Gastrocnemius medialis (tissue), 4 donors: Measurements from ENCODE around the gene C15orf62. TPM values are rescaled to one million over a fixed set of nuclear protein-coding genes. Genes with fewer than 3 reads are reported as not detected.

Source experiments
- ATAC-seq, 2 donors: fragments of 150-250 bp; one replicate each; pipeline ENCODE4 v1.9.1; 2016
- DNase-seq, 2 donors: peaks; one replicate each; pipeline ENCODE4 v3.0.0-alpha.2; 2019
- H3K27ac ChIP-seq, 4 donors: fragments of 200-600 bp; sonication (generic); 1 replicate in 1 of 4; 2 replicates in 3 of 4; pipeline ENCODE4 v1.5.1; 2016 to 2018; ENCODE audit warnings: mild to moderate bottlenecking in 2 of 4, moderate library complexity in 1 of 4
- H3K27me3 ChIP-seq, 3 donors: fragments of 200-600 bp; sonication (generic) in 2 of 3; 1 replicate in 1 of 3; 2 replicates in 2 of 3; pipeline versions ENCODE4 v1.5.1 to v1.6.0; 2016 to 2019; ENCODE audit warnings: mild to moderate bottlenecking in 1 of 3, moderate library complexity in 1 of 3
- H3K36me3 ChIP-seq, 2 donors: fragments of 200-600 bp; sonication (generic) in 1 of 2; one replicate each; pipeline ENCODE4 v1.5.1; 2017 to 2018
- H3K4me1 ChIP-seq, 2 donors: fragments of 200-600 bp; sonication (generic) in 1 of 2; one replicate each; pipeline ENCODE4 v1.5.1; 2016 to 2017; ENCODE audit warnings: mild to moderate bottlenecking in 2 of 2
- H3K4me3 ChIP-seq, 4 donors: fragments of 200-600 bp; sonication (generic) in 3 of 4; 1 replicate in 1 of 4; 2 replicates in 3 of 4; pipeline ENCODE4 v1.5.1; 2016 to 2019; ENCODE audit warnings: mild to moderate bottlenecking in 2 of 4
- H3K9me3 ChIP-seq, 3 donors: fragments of 200-600 bp; sonication (generic) in 2 of 3; 1 replicate in 1 of 3; 2 replicates in 2 of 3; pipeline ENCODE4 v1.5.1; 2016 to 2019
- POLR2A ChIP-seq, 2 donors: fragments of 450-650 bp; IDR thresholded peaks; one replicate each; pipeline ENCODE4 v1.6.1; 2017; ENCODE audit warnings: antibody characterized with exemption in 2 of 2, mild to moderate bottlenecking in 2 of 2, moderate library complexity in 2 of 2
- in situ Hi-C, 4 donors: fragments of 200-750 bp; cut with MboI; loops; one replicate each; pipeline versions ENCODE4 v1.15.0 to v1.8.0; 2017; ENCODE audit warnings: low sequenced_read_pairs in 4 of 4
- intact Hi-C: fragments of 100-400 bp; cut with DNase I; formaldehyde crosslinking; loops from one replicate; pipeline ENCODE4 v1.15.1; 2023; ENCODE audit warnings: low total_unique reads
- total RNA-seq, 4 donors: library from RNA; depleted of rRNA; stranded (reverse); fragments of >200 nt; gene quantifications; one replicate each; pipeline versions ENCODE4 v1.1.0 to v1.2.3, GENCODE V29; 2016
- TF ChIP-seq, protein P1 (sequence below), 5 experiments: fragments of 450-650 bp in 3 of 5; fragments of 200-600 bp in 2 of 5; sonication (generic) in 2 of 5; IDR thresholded peaks in 4 of 5; conservative IDR thresholded peaks in 1 of 5; 1 replicate in 4 of 5; 2 replicates in 1 of 5; pipeline ENCODE4 v1.5.1; 2016 to 2019; ENCODE audit warnings: antibody characterized with exemption in 5 of 5, mild to moderate bottlenecking in 3 of 5, moderate library complexity in 3 of 5

The C15orf62 gene
- total RNA-seq, 4 donors from 2014 or later = 0.09 to 0.49 TPM; not detected in 2

DNA sequence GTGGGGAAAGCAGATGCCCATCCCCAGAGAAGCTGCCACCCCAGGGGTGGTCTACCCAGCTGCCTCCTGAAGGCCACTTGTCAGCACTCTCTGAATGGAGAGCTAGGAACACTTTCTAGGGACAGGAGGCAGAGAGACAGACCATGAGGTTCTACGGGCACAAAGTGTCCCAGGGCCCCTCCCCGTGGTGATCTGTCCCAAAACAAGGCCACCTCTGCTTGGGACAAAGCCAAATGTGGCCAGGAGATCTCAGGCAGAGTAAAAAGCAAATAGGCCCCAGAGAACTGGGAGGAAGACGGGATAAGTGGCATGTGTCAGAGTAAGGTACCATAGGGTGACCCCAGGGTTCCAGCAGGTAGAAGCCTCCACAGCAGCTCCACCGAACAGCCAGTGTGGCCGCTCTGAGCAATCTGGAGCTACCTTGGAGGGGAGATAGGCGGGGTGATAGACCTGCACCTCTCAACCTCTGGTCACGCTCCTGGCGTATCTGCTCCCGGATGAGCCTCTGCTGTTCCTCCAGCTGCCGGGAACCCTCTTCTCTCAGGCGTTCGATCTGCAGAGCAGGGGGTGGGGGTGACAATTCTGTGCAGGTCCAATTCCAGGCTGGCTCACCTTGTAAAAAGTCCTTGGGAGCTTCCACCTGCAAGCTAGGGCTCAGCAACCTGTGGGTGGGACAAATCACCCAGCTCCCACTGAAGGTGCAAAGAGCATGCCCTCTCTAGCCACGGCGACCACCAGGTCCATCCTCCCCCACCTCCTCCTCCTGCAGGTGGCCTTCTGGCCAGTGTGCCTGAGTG is 6.2 kb downstream of the C15orf62 start:
- peaks cover 0 to 79% of the 10 kb centered on the region in 2 donors for H3K36me3 ChIP-seq
- peak overlapping the region; percentile 18 to 70 (median 48) for H3K27ac ChIP-seq
- DNase-seq = no peak
- H3K9me3 ChIP-seq = no peaks in the 10 kb centered on the region
- TF ChIP-seq, protein P1, sequence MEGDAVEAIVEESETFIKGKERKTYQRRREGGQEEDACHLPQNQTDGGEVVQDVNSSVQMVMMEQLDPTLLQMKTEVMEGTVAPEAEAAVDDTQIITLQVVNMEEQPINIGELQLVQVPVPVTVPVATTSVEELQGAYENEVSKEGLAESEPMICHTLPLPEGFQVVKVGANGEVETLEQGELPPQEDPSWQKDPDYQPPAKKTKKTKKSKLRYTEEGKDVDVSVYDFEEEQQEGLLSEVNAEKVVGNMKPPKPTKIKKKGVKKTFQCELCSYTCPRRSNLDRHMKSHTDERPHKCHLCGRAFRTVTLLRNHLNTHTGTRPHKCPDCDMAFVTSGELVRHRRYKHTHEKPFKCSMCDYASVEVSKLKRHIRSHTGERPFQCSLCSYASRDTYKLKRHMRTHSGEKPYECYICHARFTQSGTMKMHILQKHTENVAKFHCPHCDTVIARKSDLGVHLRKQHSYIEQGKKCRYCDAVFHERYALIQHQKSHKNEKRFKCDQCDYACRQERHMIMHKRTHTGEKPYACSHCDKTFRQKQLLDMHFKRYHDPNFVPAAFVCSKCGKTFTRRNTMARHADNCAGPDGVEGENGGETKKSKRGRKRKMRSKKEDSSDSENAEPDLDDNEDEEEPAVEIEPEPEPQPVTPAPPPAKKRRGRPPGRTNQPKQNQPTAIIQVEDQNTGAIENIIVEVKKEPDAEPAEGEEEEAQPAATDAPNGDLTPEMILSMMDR (IDR thresholded peaks at IDR 0.05 in 4 of 5, conservative IDR thresholded peaks at IDR 0.05 in 1 of 5) = no peak
- TF ChIP-seq POLR2A (IDR thresholded peaks at IDR 0.05) = no peak
- peak in 1 of 2 donors; percentile 34 for ATAC-seq
- peaks cover 7 to 10% of the 10 kb centered on the region in 2 donors for H3K4me1 ChIP-seq
- in situ Hi-C loops = loop anchor here in 1 of 4 donors (25.0 kb wide), 1 partner anchor 89 kb away; the partner anchor contains the start of gene RAD51
- H3K4me3 ChIP-seq = no peak overlapping the region
- intact Hi-C loops = no loop called here
- H3K27me3 ChIP-seq = no peaks in the 10 kb centered on the region

DNA sequence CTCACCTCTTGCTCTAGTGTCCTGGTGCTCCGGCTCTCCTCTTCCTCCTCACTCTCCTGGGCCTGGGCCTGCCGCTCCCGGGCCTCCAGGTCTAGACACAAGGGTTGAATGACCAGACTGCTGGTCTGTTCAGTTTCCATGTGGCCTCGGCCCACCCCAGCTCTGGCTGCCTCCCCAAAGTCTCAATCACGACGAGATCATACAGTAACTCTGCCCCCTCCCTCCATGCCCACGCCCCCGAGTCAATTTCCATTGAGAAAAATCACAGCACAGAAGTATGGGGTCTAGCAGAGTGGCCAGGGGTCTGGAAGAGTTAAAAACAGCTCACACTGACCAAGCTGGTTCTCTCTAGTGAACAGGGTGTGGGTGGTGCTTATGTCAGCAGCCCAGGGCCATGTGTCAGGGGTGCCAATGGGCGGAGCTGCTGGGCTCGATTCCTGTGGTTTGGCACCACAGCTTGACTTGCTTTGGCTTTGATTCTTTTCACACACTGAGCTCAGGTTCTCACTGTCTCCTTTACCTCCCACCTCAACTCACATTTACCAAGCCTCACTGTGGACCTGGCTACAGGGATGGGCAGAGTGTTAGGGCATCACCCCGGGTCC is 6.9 kb downstream of the C15orf62 start:
- Histone ChIP-seq H3K27me3 (no peaks in the 10 kb centered on the region), H3K36me3 (peaks cover 0 to 75% of the 10 kb centered on the region in 2 donors), H3K9me3 (no peaks in the 10 kb centered on the region), H3K27ac (peak overlapping the region; percentile 18 to 70 (median 48)), H3K4me1 (peaks cover 7 to 10% of the 10 kb centered on the region in 2 donors), H3K4me3 (no peak overlapping the region)
- TF ChIP-seq POLR2A (IDR thresholded peaks at IDR 0.05) = no peak
- TF ChIP-seq, protein P1 (IDR thresholded peaks at IDR 0.05 in 4 of 5, conservative IDR thresholded peaks at IDR 0.05 in 1 of 5) = no peak
- intact Hi-C loops (no loop called here), in situ Hi-C loops (loop anchor here in 1 of 4 donors (25.0 kb wide), 1 partner anchor 89 kb away; the partner anchor contains the start of gene RAD51)
- ATAC-seq (peak; percentile 91 to 97), DNase-seq (peak; percentile 70 to 78)

DNA sequence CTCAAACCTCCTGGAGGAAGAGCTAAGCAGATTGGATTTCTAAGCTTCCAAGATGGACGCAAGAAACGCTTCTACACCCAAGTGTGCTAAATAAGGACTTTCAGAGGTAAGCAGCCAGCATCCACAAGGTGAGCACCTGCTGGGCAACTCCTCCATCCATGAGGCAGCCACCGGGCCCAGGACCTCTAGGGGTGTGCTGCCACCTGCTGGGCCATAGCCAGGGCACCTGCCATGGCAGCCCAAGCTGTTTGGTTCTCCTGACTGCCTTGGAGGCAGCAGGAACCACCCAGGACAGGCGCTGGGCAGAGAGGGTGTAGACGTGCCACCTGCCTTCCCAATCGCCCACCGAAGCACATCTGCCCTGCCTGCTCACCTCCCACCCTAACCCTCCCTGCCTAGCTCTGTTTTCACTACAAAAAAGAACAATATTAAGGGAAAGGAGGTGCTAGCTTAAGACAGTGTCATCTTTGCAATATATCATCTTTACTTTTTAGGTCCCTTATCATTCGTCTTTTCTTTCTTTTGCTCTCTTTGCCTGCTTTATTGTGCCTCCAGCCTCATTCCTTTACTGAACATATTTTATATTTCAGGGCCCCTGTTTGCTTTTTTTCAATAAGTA is 12.9 kb downstream of the C15orf62 start:
- Histone ChIP-seq H3K27me3 (no peaks in the 10 kb centered on the region), H3K36me3 (peaks cover 0 to 24% of the 10 kb centered on the region in 2 donors), H3K4me1 (peaks cover 0 to 11% of the 10 kb centered on the region in 2 donors), H3K4me3 (no peak overlapping the region), H3K9me3 (no peaks in the 10 kb centered on the region), H3K27ac (no peak overlapping the region)
- peak in 1 of 2 donors; percentile 51 for ATAC-seq
- intact Hi-C loops (no loop called here), in situ Hi-C loops (loop anchor here in 1 of 4 donors (25.0 kb wide), 1 partner anchor 95 kb away; the partner anchor contains the start of gene RAD51)
- peak in 1 of 2 donors; percentile 38 for DNase-seq
- TF ChIP-seq, protein P1 (IDR thresholded peaks at IDR 0.05 in 4 of 5, conservative IDR thresholded peaks at IDR 0.05 in 1 of 5) = peak in 4 of 5 experiments; percentile 21 to 50 (median 44)
- TF ChIP-seq POLR2A (IDR thresholded peaks at IDR 0.05) = no peak

DNA sequence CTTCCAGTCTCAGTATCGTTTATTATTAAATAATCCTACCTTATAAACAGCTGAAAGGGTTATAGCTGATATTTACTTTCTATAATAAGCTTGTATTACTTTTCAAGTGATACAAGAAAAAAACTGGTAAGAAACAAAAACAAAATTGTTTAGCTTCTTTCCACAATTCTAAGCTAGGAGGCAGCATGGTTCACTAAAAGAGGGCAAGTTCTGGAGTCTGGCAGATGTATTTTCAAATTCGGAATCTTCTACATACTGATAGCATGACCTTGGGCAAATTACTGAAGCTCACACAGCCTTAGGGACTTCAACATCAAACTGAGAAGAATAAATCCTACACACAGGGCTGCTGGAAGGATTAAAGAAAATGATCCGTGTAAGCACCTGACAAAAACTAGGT is 15.4 kb downstream of the C15orf62 start:
- ATAC-seq (no peak), DNase-seq (no peak)
- Histone ChIP-seq H3K9me3 (no peaks in the 10 kb centered on the region), H3K36me3 (no peaks in the 10 kb centered on the region), H3K27me3 (no peaks in the 10 kb centered on the region), H3K27ac (no peak overlapping the region), H3K4me3 (no peak overlapping the region), H3K4me1 (peaks cover 7 to 18% of the 10 kb centered on the region in 2 donors)
- intact Hi-C loops = no loop called here
- in situ Hi-C loops = loop anchor here in 1 of 4 donors (25.0 kb wide), 1 partner anchor 98 kb away; the partner anchor contains the start of gene RAD51
- TF ChIP-seq POLR2A (IDR thresholded peaks at IDR 0.05) = no peak
- TF ChIP-seq, protein P1 (IDR thresholded peaks at IDR 0.05 in 4 of 5, conservative IDR thresholded peaks at IDR 0.05 in 1 of 5) = no peak
